K562 (cell line): ENCODE measurements around the gene FAM181B.

Source experiments
- MXI1 ChIP-seq: IDR thresholded peaks from 2 replicates; pipeline ENCODE4 v1.6.1; 2011; ENCODE audit warnings: low read depth, mild to moderate bottlenecking, improper control_type of control experiment, low read length
- POLR2AphosphoS5 ChIP-seq: IDR thresholded peaks from 2 replicates; pipeline ENCODE4 v1.6.1; 2011; ENCODE audit warnings: mild to moderate bottlenecking, low read depth, low read length, moderate library complexity; ENCODE audit not compliant: control insufficient read depth, insufficient read depth
- SMARCA4 ChIP-seq: fragments of 450-650 bp; IDR thresholded peaks from 2 replicates; pipeline ENCODE4 v1.6.1; 2016
- ZNF584 ChIP-seq: fragments of 200-800 bp; sonication (Bioruptor generic); IDR thresholded peaks from 2 replicates; pipeline ENCODE4 v1.6.1; 2016; ENCODE audit warnings: low read depth, mild to moderate bottlenecking, missing genetic modification characterization, missing compliant biosample characterization

DNA sequence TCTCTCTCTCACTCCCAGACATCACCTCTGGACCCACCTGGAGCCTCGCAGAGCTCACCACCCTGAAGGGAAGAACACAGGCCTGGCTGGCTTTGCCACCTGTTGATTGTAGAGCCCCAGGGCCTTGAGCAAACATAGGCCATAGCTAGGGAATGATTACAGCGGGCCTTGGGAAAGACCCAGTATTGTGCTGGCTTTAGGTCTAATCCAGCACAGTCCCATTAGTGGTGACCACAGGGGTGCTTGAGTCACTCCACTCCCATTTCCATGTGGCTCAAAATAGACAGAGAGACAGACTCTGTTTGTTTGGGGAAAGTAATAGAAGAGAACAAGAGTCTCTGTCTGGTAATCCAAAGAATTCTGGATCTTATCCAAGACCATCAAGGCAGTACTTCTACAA, 42.7 kb upstream of the FAM181B start:
- TF ChIP-seq POLR2AphosphoS5: no peak
- TF ChIP-seq SMARCA4: no peak
- no peak for TF ChIP-seq MXI1
- TF ChIP-seq ZNF584 (CRISPR knock-in tag): no peak
